PC-3 (cell line): ENCODE results near the gene TNXB. TPM values are rescaled to one million over a fixed set of nuclear protein-coding genes. Genes with fewer than 3 reads are reported as not detected.
A peak's percentile ranks its signal among the peaks of the same experiment; 100 is the strongest.

Experiments used
- ATAC-seq: fragments of 200-7000 bp; cut with Tn5 transposase; 2 replicates; pipeline ENCODE4 v1.9.1; 2020; ENCODE audit warnings: mild to moderate bottlenecking, moderate library complexity
- BruUV-seq: library from RNA; stranded (reverse); fragments of 400-500 nt; replicated peaks from 2 replicates; lab custom pipeline; 2021; lab: Mats Ljungman, UMichigan
- CTCF ChIA-PET: fragments of 300-600 bp; sonication (Branson Sonifier 250); formaldehyde crosslinking; loops from one replicate; lab custom pipeline; 2022; ENCODE audit warnings: antibody characterized with exemption; lab: Charles Lee
- POLR2A ChIA-PET: fragments of 300-600 bp; sonication (Branson Sonifier 250); formaldehyde crosslinking; loops from one replicate; lab custom pipeline; 2022; ENCODE audit warnings: antibody characterized with exemption; ENCODE audit not compliant: unreplicated experiment; lab: Charles Lee
- DNase-seq: peaks from one replicate; pipeline ENCODE4 v3.0.0-alpha.2; 2015
- H2AFZ ChIP-seq: fragments of 300-600 bp; sonication (generic); 2 replicates; pipeline ENCODE4 v1.6.0; 2016; ENCODE audit warnings: antibody characterized with exemption, low read length
- H3F3A ChIP-seq: fragments of 300-600 bp; sonication (generic); one replicate; pipeline ENCODE4 v1.6.0; 2017; ENCODE audit warnings: antibody characterized with exemption, low read length, control low read depth, mild to moderate bottlenecking; ENCODE audit not compliant: unreplicated experiment
- H3K27ac ChIP-seq: fragments of 300-600 bp; sonication (generic); 2 replicates; pipeline ENCODE4 v1.5.1; 2016; ENCODE audit warnings: mild to moderate bottlenecking, low read length
- H3K27me3 ChIP-seq: fragments of 300-600 bp; sonication (generic); 2 replicates; pipeline ENCODE4 v1.6.1; 2016; ENCODE audit warnings: low read length, mixed read lengths
- H3K36me3 ChIP-seq: fragments of 300-600 bp; sonication (generic); 2 replicates; pipeline ENCODE4 v1.6.1; 2016; ENCODE audit warnings: low read depth, mixed run types, low read length, mixed read lengths
- H3K4me1 ChIP-seq: fragments of 300-600 bp; sonication (generic); 2 replicates; pipeline ENCODE4 v1.5.1; 2016; ENCODE audit warnings: low read length; ENCODE audit not compliant: insufficient read depth
- H3K4me2 ChIP-seq: fragments of 300-600 bp; sonication (generic); 2 replicates; pipeline ENCODE4 v1.6.0; 2016; ENCODE audit warnings: low read length
- H3K4me3 ChIP-seq: fragments of 300-600 bp; sonication (generic); 2 replicates; pipeline ENCODE4 v1.5.1; 2016; ENCODE audit warnings: mild to moderate bottlenecking, low read length, mixed read lengths
- H3K79me2 ChIP-seq: fragments of 300-600 bp; sonication (generic); 2 replicates; pipeline ENCODE4 v1.6.1; 2017; ENCODE audit warnings: low read length, mixed read lengths
- H3K9ac ChIP-seq: fragments of 300-600 bp; sonication (generic); 2 replicates; pipeline ENCODE4 v1.6.0; 2016; ENCODE audit warnings: mild to moderate bottlenecking, low read length
- H3K9me2 ChIP-seq: fragments of 300-600 bp; sonication (generic); replicated peaks from 2 replicates; pipeline ENCODE4 v1.6.1; 2016; ENCODE audit warnings: mixed run types, low read length, mixed read lengths
- H3K9me3 ChIP-seq: fragments of 300-600 bp; sonication (generic); 2 replicates; pipeline ENCODE4 v1.6.1; 2016; ENCODE audit warnings: low read length, mixed read lengths
- H4K20me1 ChIP-seq: fragments of 300-600 bp; sonication (generic); 2 replicates; pipeline ENCODE4 v1.6.1; 2016; ENCODE audit warnings: low read length, mixed read lengths
- EZH2 ChIP-seq: fragments of 300-600 bp; sonication (generic); IDR thresholded peaks from one replicate; pipeline ENCODE4 v1.6.1; 2017; ENCODE audit warnings: antibody characterized with exemption, mild to moderate bottlenecking, low read length; ENCODE audit not compliant: unreplicated experiment
- EZH2phosphoT487 ChIP-seq: fragments of 300-600 bp; sonication (generic); IDR thresholded peaks from 2 replicates; pipeline ENCODE4 v1.6.1; 2018; ENCODE audit warnings: mild to moderate bottlenecking, antibody characterized with exemption, low read length, borderline replicate concordance
- intact Hi-C: fragments of 100-400 bp; cut with micrococcal nuclease; formaldehyde crosslinking; loops from 2 replicates; pipeline ENCODE4 v1.9.0; 2023
- total RNA-seq: library from RNA; depleted of rRNA; stranded (reverse); fragments of >200 nt; gene quantifications from 2 replicates; pipeline ENCODE4 v1.2.3, GENCODE V29; 2014
- TF ChIP-seq, protein P1 (sequence below): fragments of 300-600 bp; sonication (generic); conservative IDR thresholded peaks from 2 replicates; pipeline ENCODE4 v1.5.1; 2017; ENCODE audit warnings: antibody characterized with exemption, low read depth, mild to moderate bottlenecking, low read length

Gene TNXB
- total RNA-seq, 1 experiment from 2014 or later, result 2.9 TPM

DNA sequence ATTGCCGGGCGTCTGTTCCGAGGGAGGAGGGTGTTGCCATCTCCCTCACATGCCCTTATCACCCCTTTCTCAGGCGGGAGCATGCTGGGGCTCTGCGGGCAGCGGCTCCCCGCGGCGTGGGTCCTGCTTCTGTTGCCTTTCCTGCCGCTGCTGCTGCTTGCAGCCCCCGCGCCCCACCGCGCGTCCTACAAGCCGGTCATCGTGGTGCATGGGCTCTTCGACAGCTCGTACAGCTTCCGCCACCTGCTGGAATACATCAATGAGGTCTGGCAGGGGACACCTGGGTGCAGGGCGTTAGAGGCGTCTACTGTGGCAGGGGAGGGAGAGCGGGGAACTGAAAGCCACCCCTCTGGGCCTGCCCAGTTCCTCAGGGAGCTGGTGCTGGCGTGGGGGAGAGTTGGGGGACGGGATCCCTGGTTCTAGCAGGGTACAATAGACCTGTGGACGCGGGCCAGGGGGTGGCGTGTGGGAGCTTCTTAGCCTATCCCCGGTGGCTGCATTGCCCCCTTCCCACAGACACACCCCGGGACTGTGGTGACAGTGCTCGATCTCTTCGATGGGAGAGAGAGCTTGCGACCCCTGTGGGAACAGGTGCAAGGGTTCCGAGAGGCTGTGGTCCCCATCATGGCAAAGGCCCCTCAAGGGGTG is 45.5 kb upstream of the TNXB start:
- ChIA-PET POLR2A (no interaction called here), CTCF (interaction anchor here (0.8 to 0.9 kb wide), 2 partner anchors 25 to 41 kb away, joined by 4 read pairs; partner anchors contain the start of gene FKBPL)
- peak overlapping the region; percentile 85 for H3K27ac ChIP-seq
- DNase-seq, result peak; percentile 76
- peak overlapping the region; percentile 95 for H3K4me2 ChIP-seq
- peaks cover 29% of the 10 kb centered on the region for H3K79me2 ChIP-seq
- H3K9me2 ChIP-seq, result no peaks in the 10 kb centered on the region
- no peaks in the 10 kb centered on the region for H3K27me3 ChIP-seq
- peaks cover 11% of the 10 kb centered on the region; the same call in 1 of the 2 replicates for H3K36me3 ChIP-seq
- H3K9me3 ChIP-seq, result no peaks in the 10 kb centered on the region
- peak; percentile 76 for ATAC-seq
- no TSS peak for BruUV-seq
- no peak for TF ChIP-seq EZH2phosphoT487
- TF ChIP-seq, protein P1, sequence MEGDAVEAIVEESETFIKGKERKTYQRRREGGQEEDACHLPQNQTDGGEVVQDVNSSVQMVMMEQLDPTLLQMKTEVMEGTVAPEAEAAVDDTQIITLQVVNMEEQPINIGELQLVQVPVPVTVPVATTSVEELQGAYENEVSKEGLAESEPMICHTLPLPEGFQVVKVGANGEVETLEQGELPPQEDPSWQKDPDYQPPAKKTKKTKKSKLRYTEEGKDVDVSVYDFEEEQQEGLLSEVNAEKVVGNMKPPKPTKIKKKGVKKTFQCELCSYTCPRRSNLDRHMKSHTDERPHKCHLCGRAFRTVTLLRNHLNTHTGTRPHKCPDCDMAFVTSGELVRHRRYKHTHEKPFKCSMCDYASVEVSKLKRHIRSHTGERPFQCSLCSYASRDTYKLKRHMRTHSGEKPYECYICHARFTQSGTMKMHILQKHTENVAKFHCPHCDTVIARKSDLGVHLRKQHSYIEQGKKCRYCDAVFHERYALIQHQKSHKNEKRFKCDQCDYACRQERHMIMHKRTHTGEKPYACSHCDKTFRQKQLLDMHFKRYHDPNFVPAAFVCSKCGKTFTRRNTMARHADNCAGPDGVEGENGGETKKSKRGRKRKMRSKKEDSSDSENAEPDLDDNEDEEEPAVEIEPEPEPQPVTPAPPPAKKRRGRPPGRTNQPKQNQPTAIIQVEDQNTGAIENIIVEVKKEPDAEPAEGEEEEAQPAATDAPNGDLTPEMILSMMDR, result peak; percentile 78
- peak overlapping the region; percentile 96 for H3K4me3 ChIP-seq
- H3F3A ChIP-seq, result no peaks in the 10 kb centered on the region
- peak overlapping the region; percentile 90 for H2AFZ ChIP-seq
- no peaks in the 10 kb centered on the region for H4K20me1 ChIP-seq
- peaks cover 12% of the 10 kb centered on the region for H3K4me1 ChIP-seq
- H3K9ac ChIP-seq, result peak overlapping the region; percentile 94
- intact Hi-C loops, result loop anchor here (1.0 kb wide), 4 partner anchors 22 to 68 kb away; partner anchors contain the start of genes AGPAT1 and FKBPL

DNA sequence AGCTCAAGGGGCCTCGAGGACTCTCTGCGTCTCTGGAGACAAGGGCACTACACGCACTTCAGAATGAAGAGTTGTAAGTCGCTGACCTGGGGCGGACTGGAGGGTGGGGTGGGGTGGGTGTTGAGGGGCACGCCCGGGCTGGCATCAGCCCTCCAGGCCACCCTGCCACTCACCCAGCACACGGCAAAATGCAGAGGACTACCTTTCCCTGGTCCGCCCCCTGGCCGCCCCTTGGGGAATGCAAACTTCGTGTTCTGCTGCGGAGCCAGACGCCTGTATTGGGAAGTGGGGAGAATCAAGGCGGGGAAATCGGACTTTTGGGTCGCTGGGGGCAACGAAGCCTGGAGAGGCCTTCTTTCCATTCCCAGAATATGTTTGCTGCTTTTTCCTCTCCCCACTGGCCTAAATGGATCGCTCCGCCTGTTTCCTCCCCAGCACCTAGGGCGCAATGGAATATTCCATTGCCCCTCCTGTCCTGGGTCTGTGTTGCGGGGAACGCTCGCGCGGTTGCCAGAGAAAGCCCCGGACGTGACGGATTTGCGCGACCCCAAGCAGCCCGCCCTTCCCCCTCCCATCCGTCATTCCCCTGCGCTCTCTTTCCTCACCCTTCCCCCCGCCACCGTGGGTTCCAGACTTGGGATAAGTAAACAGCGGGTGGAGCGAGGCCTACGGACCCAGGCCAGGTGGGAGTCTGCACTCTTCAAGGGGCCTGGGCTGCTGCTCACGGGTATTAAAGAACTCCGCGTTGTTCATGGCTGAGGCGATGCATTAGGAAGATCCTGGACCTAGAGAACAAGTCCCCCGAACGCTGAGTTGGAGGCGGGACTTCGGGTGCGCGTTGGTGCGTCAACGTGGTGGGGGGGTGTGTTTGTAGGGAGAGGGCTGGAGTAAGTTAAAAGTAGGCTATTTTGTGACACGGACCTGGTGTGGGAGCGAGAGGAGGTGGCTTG is 44.7 kb upstream of the TNXB start, which contains the start of gene PPT2:
Gene PPT2, plus strand, starts transcription at position 578 of the 950 bp plus-strand sequence. CDS start 454 bp downstream, outside the sequence.
- peaks cover 29% of the 10 kb centered on the region for H3K79me2 ChIP-seq
- ChIA-PET CTCF (interaction anchor here (0.9 kb wide), 1 partner anchor 42 kb away, joined by 4 read pairs; no protein-coding TSS in a partner anchor), POLR2A (no interaction called here)
- TF ChIP-seq EZH2, result no peak
- TF ChIP-seq, protein P1, result no peak; the same call in 1 of the 2 replicates
- TF ChIP-seq EZH2phosphoT487, result no peak
- H3K27me3 ChIP-seq, result no peaks in the 10 kb centered on the region
- H3K4me1 ChIP-seq, result peaks cover 12% of the 10 kb centered on the region
- no peaks in the 10 kb centered on the region for H3K9me2 ChIP-seq
- TSS peak; percentile 62 for BruUV-seq
- no peaks in the 10 kb centered on the region for H4K20me1 ChIP-seq
- no peaks in the 10 kb centered on the region for H3K9me3 ChIP-seq
- no peaks in the 10 kb centered on the region for H3F3A ChIP-seq
- peak within 1 kb of the TSS; percentile 85 for H3K27ac ChIP-seq
- H3K9ac ChIP-seq, result peak within 1 kb of the TSS; percentile 94
- peak within 1 kb of the TSS; percentile 95 for H3K4me2 ChIP-seq
- H3K4me3 ChIP-seq, result peak within 1 kb of the TSS; percentile 96
- peak; percentile 89 for DNase-seq
- peak; percentile 79 for ATAC-seq
- peak within 1 kb of the TSS; percentile 90 for H2AFZ ChIP-seq
- intact Hi-C loops, result loop anchor here (1.0 kb wide), 4 partner anchors 22 to 68 kb away; partner anchors contain the start of genes AGPAT1 and FKBPL
- H3K36me3 ChIP-seq, result peaks cover 11% of the 10 kb centered on the region; the same call in 1 of the 2 replicates
